ENCODE results near the gene TRIM41.

GRCh38 chr5:181282874-181283273 lies 59.8 kb downstream of the TRIM41 start:
- no peak for TF ChIP-seq CTCF (conservative IDR thresholded peaks at IDR 0.05)
- TF ChIP-seq EZH2 (IDR thresholded peaks at IDR 0.05; ENCODE audit: low read depth), result no peak
